Activated naive CD4-positive, alpha-beta T cell treated with anti-CD3 and anti-CD28 coated beads for 36 hours (primary cell): Measurements from ENCODE around the gene TULP3. TPM values are rescaled to one million over a fixed set of nuclear protein-coding genes. Genes with fewer than 3 reads are reported as not detected.

Experiments
- CTCF ChIA-PET: fragments of 350-600 bp; sonication (Branson Sonifier 250); formaldehyde crosslinking; loops from one replicate; lab custom pipeline; 2021; ENCODE audit warnings: antibody characterized with exemption; lab: Charles Lee
- DNase-seq: peaks from one replicate; pipeline ENCODE4 v3.0.0-alpha.2; 2020
- H3K27ac Mint-ChIP-seq: one replicate; pipeline ENCODE4 v1.8.0; 2021; ENCODE audit warnings: mild to moderate bottlenecking, mixed read lengths
- H3K27me3 Mint-ChIP-seq: one replicate; pipeline ENCODE4 v1.8.0; 2021; ENCODE audit warnings: low read depth, mixed read lengths
- H3K36me3 Mint-ChIP-seq: one replicate; pipeline ENCODE4 v1.8.0; 2021; ENCODE audit warnings: low read depth, mixed read lengths
- H3K4me1 Mint-ChIP-seq: one replicate; pipeline ENCODE4 v1.8.0; 2021; ENCODE audit warnings: low read depth, mixed read lengths
- H3K4me3 Mint-ChIP-seq: one replicate; pipeline ENCODE4 v1.8.0; 2021; ENCODE audit warnings: mild to moderate bottlenecking, moderate library complexity, mixed read lengths
- H3K9me3 Mint-ChIP-seq: one replicate; pipeline ENCODE4 v1.8.0; 2021; ENCODE audit warnings: mixed read lengths
- intact Hi-C: fragments of 100-400 bp; cut with micrococcal nuclease; formaldehyde crosslinking; loops from one replicate; pipeline ENCODE4 v1.15.1; 2023
- total RNA-seq, 2 experiments: library from RNA; stranded (reverse); gene quantifications; one replicate each; pipeline ENCODE4 v1.2.3, GENCODE V29; 2021

Gene TULP3
- total RNA-seq, 2 experiments from 2014 or later, result 4.1 to 4.4 TPM

GRCh38 chr12:2904260-2904659 is 13.6 kb downstream of the TULP3 start:
- Mint-ChIP-seq H3K9me3 (no peaks in the 10 kb centered on the region), H3K4me1 (no peaks in the 10 kb centered on the region), H3K36me3 (no peaks in the 10 kb centered on the region), H3K4me3 (no peak overlapping the region), H3K27ac (no peak overlapping the region), H3K27me3 (no peaks in the 10 kb centered on the region)
- CTCF ChIA-PET, result no interaction called here
- DNase-seq, result no peak
- intact Hi-C loops, result no loop called here

GRCh38 chr12:2912216-2912575 is 21.5 kb downstream of the TULP3 start:
- H3K27ac Mint-ChIP-seq, result no peak overlapping the region
- no peaks in the 10 kb centered on the region for H3K27me3 Mint-ChIP-seq
- H3K9me3 Mint-ChIP-seq, result no peaks in the 10 kb centered on the region

DNA sequence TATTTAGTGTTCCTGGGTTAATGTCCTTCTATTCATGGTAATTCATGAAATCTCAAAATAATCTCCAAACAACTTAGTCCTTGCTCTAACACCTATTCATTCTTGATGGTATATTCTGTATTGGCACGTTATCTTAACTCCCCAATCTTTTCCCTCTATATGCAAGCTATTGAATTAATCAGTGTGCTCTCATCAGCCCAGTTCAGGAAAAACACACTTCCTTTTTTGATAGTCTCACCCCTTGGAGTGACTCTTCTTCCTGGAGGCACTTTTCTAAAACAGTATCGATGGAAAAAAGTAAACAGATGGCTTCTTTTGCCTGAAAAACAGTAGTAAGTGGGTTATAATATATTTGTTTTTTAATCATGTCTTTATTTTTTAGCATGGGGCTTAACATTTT is 28.6 kb downstream of the TULP3 start:
- H3K27ac Mint-ChIP-seq, result no peak overlapping the region
- no peak overlapping the region for H3K4me3 Mint-ChIP-seq
- CTCF ChIA-PET, result interaction anchor here (0.6 to 0.7 kb wide), 2 partner anchors 13 to 561 kb away, joined by 3 read pairs; no protein-coding TSS in a partner anchor
- H3K4me1 Mint-ChIP-seq, result no peaks in the 10 kb centered on the region
- no peaks in the 10 kb centered on the region for H3K27me3 Mint-ChIP-seq
- H3K36me3 Mint-ChIP-seq, result peaks cover 1% of the 10 kb centered on the region
- DNase-seq, result no peak
- no peaks in the 10 kb centered on the region for H3K9me3 Mint-ChIP-seq
- intact Hi-C loops, result no loop called here

More at GRCh38 chr12:2912216-2912575, 21.5 kb downstream of the TULP3 start:
- no peak overlapping the region for H3K4me3 Mint-ChIP-seq
- intact Hi-C loops, result no loop called here
- CTCF ChIA-PET, result interaction anchor here (0.5 to 0.7 kb wide), 3 partner anchors 100 to 907 kb away, joined by 3 to 5 read pairs (median 5); partner anchors contain the start of gene ITFG2
- DNase-seq, result no peak
- H3K36me3 Mint-ChIP-seq, result peaks cover 4% of the 10 kb centered on the region
- H3K4me1 Mint-ChIP-seq, result no peaks in the 10 kb centered on the region

- no peak for DNase-seq
- Mint-ChIP-seq H3K36me3 (peaks cover 1% of the 10 kb centered on the region), H3K4me1 (peaks cover 6% of the 10 kb centered on the region), H3K27ac (no peak overlapping the region), H3K27me3 (no peaks in the 10 kb centered on the region), H3K9me3 (no peaks in the 10 kb centered on the region), H3K4me3 (no peak overlapping the region)
- intact Hi-C loops, result no loop called here
- CTCF ChIA-PET, result no interaction called here
Observed at GRCh38 chr12:2922329-2922728, 31.6 kb downstream of the TULP3 start.

DNA sequence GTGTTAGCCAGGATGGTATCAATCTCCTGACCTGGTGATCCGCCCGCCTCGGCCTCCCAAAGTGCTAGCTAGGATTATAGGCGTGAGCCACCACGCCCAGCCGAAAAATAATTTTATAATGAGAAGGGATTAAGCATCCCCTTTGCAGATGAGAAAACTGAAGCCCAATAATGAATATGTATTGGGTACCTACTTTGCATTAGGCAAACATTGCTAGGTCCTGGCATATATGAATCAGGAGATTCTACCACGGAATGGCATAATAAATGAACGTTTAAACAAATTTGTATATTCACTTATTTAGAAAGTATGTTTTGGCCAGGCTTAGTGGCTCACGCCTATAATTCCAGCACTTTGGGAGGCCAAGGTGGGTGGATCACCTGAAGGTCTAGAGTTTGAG is 32.4 kb downstream of the TULP3 start:
- Mint-ChIP-seq H3K27me3 (no peaks in the 10 kb centered on the region), H3K27ac (no peak overlapping the region), H3K9me3 (no peaks in the 10 kb centered on the region), H3K4me1 (peaks cover 6% of the 10 kb centered on the region), H3K4me3 (no peak overlapping the region), H3K36me3 (peaks cover 4% of the 10 kb centered on the region)
- CTCF ChIA-PET, result no interaction called here
- intact Hi-C loops, result no loop called here
- DNase-seq, result no peak

DNA sequence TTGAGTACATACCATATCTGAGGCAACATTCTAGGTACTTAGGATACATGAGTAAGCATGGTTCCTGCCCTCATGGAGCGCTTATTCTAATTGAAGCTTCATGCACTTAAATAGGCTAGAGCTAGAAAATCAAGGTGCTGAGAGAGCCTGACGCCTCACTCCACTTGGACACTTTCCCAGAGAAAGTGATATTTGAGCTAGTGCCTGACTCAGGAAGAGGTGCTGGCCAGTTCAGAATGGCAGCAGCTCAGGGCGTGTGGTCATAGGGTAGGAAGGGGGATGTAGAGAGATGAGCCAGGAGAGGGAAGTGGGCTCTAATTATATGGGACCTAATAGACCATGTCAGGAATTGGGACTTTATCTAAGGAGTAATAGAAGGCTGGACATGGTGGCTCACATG is 33.3 kb downstream of the TULP3 start:
- Mint-ChIP-seq H3K4me1 (peaks cover 6% of the 10 kb centered on the region), H3K9me3 (no peaks in the 10 kb centered on the region), H3K4me3 (no peak overlapping the region), H3K36me3 (peaks cover 5% of the 10 kb centered on the region), H3K27me3 (no peaks in the 10 kb centered on the region), H3K27ac (no peak overlapping the region)
- CTCF ChIA-PET, result interaction anchor here (0.7 kb wide), 1 partner anchor 19 kb away, joined by 4 read pairs; no protein-coding TSS in a partner anchor
- no peak for DNase-seq
- intact Hi-C loops, result no loop called here

DNA sequence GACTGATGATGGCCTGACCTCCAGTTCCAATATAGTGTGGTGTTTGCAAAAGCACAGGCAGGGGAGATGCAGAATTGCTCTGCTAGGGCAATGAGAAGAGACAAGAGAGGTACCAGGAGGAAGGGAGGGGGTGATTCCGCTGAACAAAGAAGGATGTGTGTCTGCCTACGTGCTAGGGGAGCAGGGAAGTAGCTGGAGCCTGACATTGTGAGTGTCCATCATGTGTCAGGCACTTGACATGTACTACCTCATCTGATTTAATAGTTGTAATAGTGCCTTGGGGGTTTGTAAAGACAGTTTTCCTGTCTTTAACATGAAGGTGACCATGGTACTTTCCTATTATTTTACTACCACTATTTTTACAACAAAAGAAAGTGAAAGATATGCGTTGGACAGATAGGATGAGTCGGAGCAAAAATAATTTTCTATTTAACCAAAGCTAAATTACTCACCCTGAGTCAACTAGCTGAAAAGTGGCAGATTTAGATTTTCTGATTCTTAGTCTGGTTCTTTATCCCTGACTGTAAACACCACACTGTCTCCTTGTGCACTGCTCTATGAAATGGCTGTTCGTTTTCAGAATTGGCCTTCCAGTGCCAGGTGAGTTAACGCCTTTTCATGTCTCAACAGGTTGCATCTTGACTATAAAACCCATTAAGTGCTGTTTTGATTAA is 34.8 kb downstream of the TULP3 start:
- Mint-ChIP-seq H3K27ac (no peak overlapping the region), H3K9me3 (no peaks in the 10 kb centered on the region), H3K27me3 (no peaks in the 10 kb centered on the region), H3K4me1 (peaks cover 6% of the 10 kb centered on the region), H3K4me3 (no peak overlapping the region), H3K36me3 (peaks cover 8% of the 10 kb centered on the region)
- intact Hi-C loops, result no loop called here
- CTCF ChIA-PET, result interaction anchor here (0.6 to 1.0 kb wide), 3 partner anchors 40 to 101 kb away, joined by 3 to 4 read pairs (median 3); no protein-coding TSS in a partner anchor
- DNase-seq, result no peak

GRCh38 chr12:2930865-2931264 is 40.2 kb downstream of the TULP3 start:
- Mint-ChIP-seq H3K4me3 (no peak overlapping the region), H3K4me1 (peaks cover under 1% of the 10 kb centered on the region), H3K27ac (no peak overlapping the region), H3K9me3 (no peaks in the 10 kb centered on the region), H3K36me3 (peaks cover 22% of the 10 kb centered on the region), H3K27me3 (no peaks in the 10 kb centered on the region)
- CTCF ChIA-PET, result interaction anchor here (0.6 kb wide), 1 partner anchor 67 kb away, joined by 3 read pairs; no protein-coding TSS in a partner anchor
- no peak for DNase-seq
- intact Hi-C loops, result no loop called here

- Mint-ChIP-seq H3K27ac (no peak overlapping the region), H3K4me1 (no peaks in the 10 kb centered on the region), H3K9me3 (no peaks in the 10 kb centered on the region), H3K27me3 (no peaks in the 10 kb centered on the region), H3K4me3 (no peak overlapping the region), H3K36me3 (peaks cover 19% of the 10 kb centered on the region)
- intact Hi-C loops, result no loop called here
- CTCF ChIA-PET, result no interaction called here
- DNase-seq, result no peak
Observed at GRCh38 chr12:2933586-2933985, 42.9 kb downstream of the TULP3 start.

GRCh38 chr12:2934371-2934770 is 43.7 kb downstream of the TULP3 start:
- Mint-ChIP-seq H3K9me3 (no peaks in the 10 kb centered on the region), H3K36me3 (peaks cover 18% of the 10 kb centered on the region), H3K27me3 (no peaks in the 10 kb centered on the region), H3K4me1 (no peaks in the 10 kb centered on the region), H3K27ac (no peak overlapping the region), H3K4me3 (no peak overlapping the region)
- CTCF ChIA-PET, result interaction anchor here (1.3 kb wide), 1 partner anchor 366 kb away, joined by 3 read pairs; no protein-coding TSS in a partner anchor
- intact Hi-C loops, result no loop called here
- DNase-seq, result no peak

DNA sequence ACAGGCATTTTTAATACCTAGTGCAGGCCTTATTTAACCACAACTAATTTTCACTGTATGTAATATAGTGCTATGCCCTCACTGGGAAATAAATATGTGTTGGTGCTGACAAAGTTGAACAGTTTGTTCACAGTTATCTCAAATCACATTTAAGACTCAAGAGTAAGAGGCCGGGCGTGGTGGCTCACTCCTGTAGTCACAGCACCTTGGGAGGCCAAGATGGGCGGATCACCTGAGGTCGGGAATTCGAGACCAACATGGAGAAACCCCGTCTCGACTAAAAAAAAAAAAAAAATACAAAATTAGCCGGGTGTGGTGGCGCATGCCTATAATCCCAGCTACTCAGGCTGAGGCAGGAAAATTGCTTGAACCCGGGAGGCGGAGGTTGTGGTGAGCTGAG is 45.6 kb downstream of the TULP3 start:
- DNase-seq, result no peak
- no peak overlapping the region for H3K4me3 Mint-ChIP-seq
- H3K27ac Mint-ChIP-seq, result no peak overlapping the region
- intact Hi-C loops, result no loop called here
- H3K9me3 Mint-ChIP-seq, result no peaks in the 10 kb centered on the region
- CTCF ChIA-PET, result no interaction called here
- peaks cover 12% of the 10 kb centered on the region for H3K36me3 Mint-ChIP-seq
- no peaks in the 10 kb centered on the region for H3K4me1 Mint-ChIP-seq
- no peaks in the 10 kb centered on the region for H3K27me3 Mint-ChIP-seq

DNA sequence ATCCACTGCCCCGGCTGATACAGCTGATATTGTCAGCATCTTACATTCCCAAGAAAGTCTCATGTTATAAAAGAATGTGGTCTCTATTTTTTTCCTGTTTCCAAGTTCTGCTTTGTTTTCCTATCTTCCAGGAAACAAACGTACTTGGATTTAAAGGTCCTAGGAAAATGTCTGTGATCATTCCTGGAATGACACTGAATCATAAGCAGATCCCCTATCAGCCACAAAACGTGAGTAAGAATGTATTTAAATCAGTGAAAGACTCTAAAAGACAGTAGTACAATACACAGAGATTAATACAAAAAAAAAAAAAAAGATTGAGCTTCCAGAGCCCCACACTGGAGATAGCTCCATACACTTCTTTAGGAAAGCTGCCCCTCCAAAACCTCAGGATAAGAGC is 46.8 kb downstream of the TULP3 start:
- Mint-ChIP-seq H3K27ac (no peak overlapping the region), H3K4me3 (no peak overlapping the region), H3K4me1 (no peaks in the 10 kb centered on the region), H3K36me3 (peaks cover 8% of the 10 kb centered on the region), H3K27me3 (no peaks in the 10 kb centered on the region), H3K9me3 (no peaks in the 10 kb centered on the region)
- CTCF ChIA-PET, result no interaction called here
- no peak for DNase-seq
- intact Hi-C loops, result no loop called here

DNA sequence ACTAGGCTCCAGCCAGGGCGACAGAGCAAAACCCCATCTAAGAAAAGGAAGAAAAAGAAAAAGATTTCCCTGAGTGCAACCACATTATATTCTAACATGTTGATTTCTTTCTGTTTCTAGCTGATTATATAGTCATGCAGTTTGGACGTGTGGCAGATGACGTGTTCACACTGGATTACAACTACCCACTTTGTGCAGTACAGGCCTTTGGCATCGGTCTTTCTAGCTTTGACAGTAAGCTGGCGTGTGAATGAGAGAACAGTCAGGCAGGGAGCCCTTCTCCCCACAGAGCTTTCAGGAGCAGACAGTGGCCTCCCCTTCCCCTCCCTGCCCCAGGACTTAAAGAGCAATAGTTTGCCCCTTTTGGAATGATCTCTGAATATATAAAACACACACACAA is 48.5 kb downstream of the TULP3 start:
- CTCF ChIA-PET, result no interaction called here
- no peaks in the 10 kb centered on the region for H3K4me1 Mint-ChIP-seq
- no peaks in the 10 kb centered on the region for H3K9me3 Mint-ChIP-seq
- intact Hi-C loops, result no loop called here
- peaks cover 8% of the 10 kb centered on the region for H3K36me3 Mint-ChIP-seq
- no peaks in the 10 kb centered on the region for H3K27me3 Mint-ChIP-seq
- H3K4me3 Mint-ChIP-seq, result no peak overlapping the region
- no peak overlapping the region for H3K27ac Mint-ChIP-seq
- no peak for DNase-seq
